SH-SY5Y (cell line): ENCODE results near the gene NTN4.

Experiments used
- GATA2 ChIP-seq: IDR thresholded peaks from 2 replicates; pipeline ENCODE4 v1.6.1; 2011; ENCODE audit warnings: mild to moderate bottlenecking, low read depth, low read length
- GATA3 ChIP-seq: IDR thresholded peaks from 2 replicates; pipeline ENCODE4 v1.6.1; 2011; ENCODE audit warnings: low read depth, mild to moderate bottlenecking, low read length, moderate library complexity

DNA sequence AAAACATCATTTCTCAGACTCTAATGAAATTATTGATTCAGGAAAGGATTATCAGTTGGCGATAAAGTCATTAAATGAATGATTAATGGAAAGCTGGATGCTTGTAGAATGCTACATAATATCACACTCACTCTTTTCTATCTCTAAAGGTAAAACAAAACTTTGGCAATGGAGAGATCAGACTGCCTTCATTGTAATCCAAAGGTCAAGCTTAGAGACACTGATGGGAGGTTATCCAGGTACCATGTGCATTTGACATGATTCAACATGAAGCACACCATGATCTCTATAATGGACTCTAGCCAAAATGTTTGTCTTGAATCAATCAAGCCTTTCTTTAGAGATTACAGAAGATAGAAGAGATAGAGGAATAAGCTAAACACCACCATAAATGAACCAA, 129.2 kb downstream of the NTN4 start:
- TF ChIP-seq GATA2, result no peak
- no peak for TF ChIP-seq GATA3
